IMR-90 (cell line): Measurements from ENCODE around the gene HMX2.

Experiments used
- BHLHE40 ChIP-seq: fragments of 150-350 bp; IDR thresholded peaks from 2 replicates; pipeline ENCODE4 v1.6.1; 2016; ENCODE audit warnings: mild to moderate bottlenecking, low read depth, low read length
- CEBPB ChIP-seq: IDR thresholded peaks from 2 replicates; pipeline ENCODE4 v1.6.1; 2012; ENCODE audit warnings: low read depth, low read length, improper control_type of control experiment
- CTCF ChIP-seq: conservative IDR thresholded peaks from 2 replicates; pipeline ENCODE4 v1.5.1; 2012; ENCODE audit warnings: mild to moderate bottlenecking, low read depth, low read length, improper control_type of control experiment
- FOS ChIP-seq: fragments of 150-350 bp; IDR thresholded peaks from 2 replicates; pipeline ENCODE4 v1.6.1; 2016; ENCODE audit warnings: low read depth, low read length
- POLR2A ChIP-seq: IDR thresholded peaks from 2 replicates; pipeline ENCODE4 v1.6.1; 2012; ENCODE audit warnings: mild to moderate bottlenecking, low read depth, low read length
- RAD21 ChIP-seq: IDR thresholded peaks from 2 replicates; pipeline ENCODE4 v1.6.1; 2012; ENCODE audit warnings: low read length, improper control_type of control experiment
- RFX5 ChIP-seq: IDR thresholded peaks from 2 replicates; pipeline ENCODE4 v1.8.0; 2012; ENCODE audit warnings: low read depth, mild to moderate bottlenecking, low read length, moderate library complexity
- SMC3 ChIP-seq: fragments of 150-350 bp; IDR thresholded peaks from 2 replicates; pipeline ENCODE4 v1.6.1; 2016; ENCODE audit warnings: low read depth, mild to moderate bottlenecking, antibody characterized with exemption, low read length, moderate library complexity
- TF ChIP-seq, protein P1 (sequence below): fragments of 150-350 bp; IDR thresholded peaks from 2 replicates; pipeline ENCODE4 v1.6.1; 2017; ENCODE audit warnings: mild to moderate bottlenecking, antibody characterized with exemption, low read length, low read depth

DNA sequence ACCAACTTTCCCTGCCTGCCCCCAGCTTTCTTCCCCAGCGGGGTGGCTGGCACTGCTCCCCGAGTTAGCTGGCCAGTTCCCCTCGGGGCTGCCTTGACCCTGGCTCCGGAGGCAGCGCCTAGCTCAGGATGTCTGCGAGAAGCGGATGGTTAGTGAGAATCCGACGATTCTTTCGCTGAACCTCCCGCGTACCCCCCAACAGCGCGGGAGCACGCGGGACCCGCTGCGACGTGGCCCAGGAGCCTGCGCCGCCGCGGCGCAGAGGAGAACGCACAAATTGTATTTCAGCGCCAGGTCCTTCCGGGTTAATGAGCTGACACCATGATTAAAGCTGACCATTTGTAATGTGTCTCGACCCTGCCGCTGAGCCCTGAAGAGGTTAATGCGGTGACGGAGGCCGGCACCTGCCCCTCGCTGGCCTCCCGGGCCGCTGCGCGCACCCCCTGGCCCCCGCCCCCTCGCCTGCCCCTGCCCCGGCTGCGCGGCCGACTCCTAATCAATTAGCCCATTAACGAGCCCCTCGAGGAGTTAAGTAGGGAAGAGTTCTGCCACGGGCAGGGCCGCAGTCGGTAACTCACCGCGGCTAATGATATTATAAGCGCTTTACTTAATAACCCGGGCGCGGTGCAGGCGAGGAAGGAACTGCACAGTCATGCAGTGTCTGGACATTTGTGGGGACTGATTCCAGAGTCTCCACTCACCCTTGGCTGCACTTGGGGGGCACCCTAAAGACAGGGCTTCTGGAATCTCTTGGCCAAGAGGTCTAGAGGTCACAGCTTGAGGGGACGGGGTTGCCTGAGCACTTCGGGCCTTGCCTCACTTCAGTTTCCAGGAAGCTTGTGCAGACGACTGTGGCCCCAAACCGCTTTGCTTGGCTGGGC, 1.7 kb upstream of the HMX2 start:
- TF ChIP-seq POLR2A (no peak), CTCF (no peak), RAD21 (no peak), FOS (no peak), SMC3 (no peak), BHLHE40 (no peak), CEBPB (no peak), RFX5 (no peak)
- TF ChIP-seq, protein P1, sequence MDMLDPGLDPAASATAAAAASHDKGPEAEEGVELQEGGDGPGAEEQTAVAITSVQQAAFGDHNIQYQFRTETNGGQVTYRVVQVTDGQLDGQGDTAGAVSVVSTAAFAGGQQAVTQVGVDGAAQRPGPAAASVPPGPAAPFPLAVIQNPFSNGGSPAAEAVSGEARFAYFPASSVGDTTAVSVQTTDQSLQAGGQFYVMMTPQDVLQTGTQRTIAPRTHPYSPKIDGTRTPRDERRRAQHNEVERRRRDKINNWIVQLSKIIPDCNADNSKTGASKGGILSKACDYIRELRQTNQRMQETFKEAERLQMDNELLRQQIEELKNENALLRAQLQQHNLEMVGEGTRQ = no peak
